Erythroblast (primary cell): ENCODE data around the gene TMEM225.

ENCODE experiments used
- GATA1 ChIP-seq: IDR thresholded peaks from 2 replicates; pipeline ENCODE4 v1.6.1; 2011; ENCODE audit warnings: low read depth, mild to moderate bottlenecking, control low read depth, low read length, moderate library complexity
- POLR2A ChIP-seq: IDR thresholded peaks from 2 replicates; pipeline ENCODE4 v1.6.1; 2011; ENCODE audit warnings: mild to moderate bottlenecking, low read length

DNA sequence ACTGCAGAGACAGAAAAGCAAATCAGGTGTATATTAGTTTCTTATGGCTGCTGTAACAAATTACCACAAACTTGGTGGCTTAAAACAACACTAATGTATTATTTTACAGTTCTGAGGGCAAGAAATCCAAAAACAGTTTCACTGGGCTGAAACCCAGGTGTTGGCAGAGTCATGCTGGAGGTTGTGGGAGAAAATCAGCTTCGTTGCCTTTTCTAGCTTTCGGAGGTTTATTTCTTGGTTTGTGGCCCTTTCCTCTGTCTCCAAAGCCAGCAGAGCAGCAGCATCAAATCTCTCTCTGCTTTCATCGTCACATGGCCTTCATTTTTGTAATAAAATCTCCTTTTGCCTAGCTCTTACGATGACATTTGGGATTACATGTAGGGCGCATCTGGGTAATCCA, 46.3 kb downstream of the TMEM225 start:
- TF ChIP-seq POLR2A (no peak), GATA1 (no peak)
